NCI-H1092 treated with DMSO at 0.1 percent for 48 hours (cell line): Measurements from ENCODE around the gene RIBC2.
"Not testable (repeated sequence)": the region's sequence is repeated elsewhere in the genome, so short reads cannot be mapped to it uniquely, and the experiment has no call there.

Source experiments
- DNase-seq: peaks from one replicate; lab custom pipeline; 2025; lab: John Stamatoyannopoulos, UW

Gene RIBC2

GRCh38 chr22:45424241-45424731 lies 10.8 kb downstream of the RIBC2 start:
- no peak for DNase-seq

- no peak for DNase-seq
Observed at GRCh38 chr22:45425101-45425500, 11.6 kb downstream of the RIBC2 start.

GRCh38 chr22:45425531-45426265 lies 12.2 kb downstream of the RIBC2 start:
- DNase-seq: no peak

GRCh38 chr22:45426387-45426786 lies 12.9 kb downstream of the RIBC2 start:
- DNase-seq: no peak

GRCh38 chr22:45427114-45427513 lies 13.6 kb downstream of the RIBC2 start:
- DNase-seq: no peak

- DNase-seq: no peak
Observed at GRCh38 chr22:45428391-45429385, 15.2 kb downstream of the RIBC2 start.

- no peak for DNase-seq
Observed at GRCh38 chr22:45429424-45429823, 15.9 kb downstream of the RIBC2 start.

GRCh38 chr22:45429981-45430775 lies 16.7 kb downstream of the RIBC2 start:
- no peak for DNase-seq

GRCh38 chr22:45430871-45431270 lies 17.4 kb downstream of the RIBC2 start:
- no peak for DNase-seq

- DNase-seq: no peak
Observed at GRCh38 chr22:45434981-45435380, 21.5 kb downstream of the RIBC2 start.

- DNase-seq: peak; percentile 10
Observed at GRCh38 chr22:45435544-45436139, 22.1 kb downstream of the RIBC2 start.

GRCh38 chr22:45436871-45437517 lies 23.5 kb downstream of the RIBC2 start:
- not testable (repeated sequence) for DNase-seq

- DNase-seq: no peak
Observed at GRCh38 chr22:45438336-45438735, 24.8 kb downstream of the RIBC2 start.

- not testable (repeated sequence) for DNase-seq
Observed at GRCh38 chr22:45440688-45441087, 27.2 kb downstream of the RIBC2 start.

GRCh38 chr22:45441138-45441537 lies 27.6 kb downstream of the RIBC2 start:
- peak; percentile 7 for DNase-seq

GRCh38 chr22:45442116-45442515 lies 28.6 kb downstream of the RIBC2 start:
- no peak for DNase-seq

- no peak for DNase-seq
Observed at GRCh38 chr22:45444168-45444567, 30.7 kb downstream of the RIBC2 start.

- DNase-seq: no peak
Observed at GRCh38 chr22:45445031-45445710, 31.7 kb downstream of the RIBC2 start.

- no peak for DNase-seq
Observed at GRCh38 chr22:45446216-45446615, 32.7 kb downstream of the RIBC2 start.

GRCh38 chr22:45447596-45447995 lies 34.1 kb downstream of the RIBC2 start:
- not testable (repeated sequence) for DNase-seq
